AG04449 (cell line): Measurements from ENCODE around the gene MAP3K5.

Experiments
- CTCF ChIA-PET: fragments of 350-600 bp; formaldehyde crosslinking; extraction: SDS; loops from one replicate; lab custom pipeline; 2021; ENCODE audit warnings: antibody characterized with exemption; lab: Yijun Ruan, JAX
- POLR2A ChIA-PET: fragments of 400-600, 350-600 bp; formaldehyde crosslinking; extraction: SDS; loops from one replicate; lab custom pipeline; 2020; ENCODE audit warnings: antibody characterized with exemption, inconsistent platforms; lab: Yijun Ruan, JAX
- DNase-seq: peaks from one replicate; pipeline ENCODE4 v3.0.0-alpha.2; 2010; ENCODE audit warnings: low read depth, low spot score
- H3K4me3 ChIP-seq: 2 replicates; pipeline ENCODE4 v1.5.1; 2011; ENCODE audit warnings: low read depth, mild to moderate bottlenecking, control low read depth, low read length
- TF ChIP-seq, protein P1 (sequence below): IDR thresholded peaks from one replicate; pipeline ENCODE4 v1.5.1; 2011; ENCODE audit warnings: mild to moderate bottlenecking, moderate library complexity, low read length, control low read depth, inconsistent platforms; ENCODE audit not compliant: insufficient read depth; ENCODE audit errors: missing control alignments

Gene MAP3K5

GRCh38 chr6:136567688-136568087 lies 224.6 kb downstream of the MAP3K5 start:
- no peak overlapping the region for H3K4me3 ChIP-seq
- ChIA-PET POLR2A (no interaction called here), CTCF (no interaction called here)
- DNase-seq = no peak
- TF ChIP-seq, protein P1, sequence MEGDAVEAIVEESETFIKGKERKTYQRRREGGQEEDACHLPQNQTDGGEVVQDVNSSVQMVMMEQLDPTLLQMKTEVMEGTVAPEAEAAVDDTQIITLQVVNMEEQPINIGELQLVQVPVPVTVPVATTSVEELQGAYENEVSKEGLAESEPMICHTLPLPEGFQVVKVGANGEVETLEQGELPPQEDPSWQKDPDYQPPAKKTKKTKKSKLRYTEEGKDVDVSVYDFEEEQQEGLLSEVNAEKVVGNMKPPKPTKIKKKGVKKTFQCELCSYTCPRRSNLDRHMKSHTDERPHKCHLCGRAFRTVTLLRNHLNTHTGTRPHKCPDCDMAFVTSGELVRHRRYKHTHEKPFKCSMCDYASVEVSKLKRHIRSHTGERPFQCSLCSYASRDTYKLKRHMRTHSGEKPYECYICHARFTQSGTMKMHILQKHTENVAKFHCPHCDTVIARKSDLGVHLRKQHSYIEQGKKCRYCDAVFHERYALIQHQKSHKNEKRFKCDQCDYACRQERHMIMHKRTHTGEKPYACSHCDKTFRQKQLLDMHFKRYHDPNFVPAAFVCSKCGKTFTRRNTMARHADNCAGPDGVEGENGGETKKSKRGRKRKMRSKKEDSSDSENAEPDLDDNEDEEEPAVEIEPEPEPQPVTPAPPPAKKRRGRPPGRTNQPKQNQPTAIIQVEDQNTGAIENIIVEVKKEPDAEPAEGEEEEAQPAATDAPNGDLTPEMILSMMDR = no peak

DNA sequence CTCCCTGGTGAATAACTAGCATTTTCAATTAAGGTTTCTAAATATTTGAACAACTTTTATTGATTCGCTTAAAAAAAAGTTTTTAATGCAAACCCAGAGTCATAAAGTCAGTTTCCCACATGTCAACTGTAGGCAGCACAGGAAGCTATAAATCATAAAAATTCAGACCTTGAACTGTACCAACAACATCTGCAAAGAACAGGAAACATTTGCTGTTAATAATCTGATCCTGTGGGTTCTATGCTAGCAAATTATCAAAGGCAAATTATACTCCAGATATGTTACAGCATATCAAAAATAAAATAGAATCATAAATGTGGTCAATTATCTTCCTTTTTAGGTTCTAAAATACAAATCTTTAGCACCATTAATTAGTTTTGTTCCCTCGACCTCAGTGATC lies 225.4 kb downstream of the MAP3K5 start:
- no peak overlapping the region for H3K4me3 ChIP-seq
- CTCF ChIA-PET = interaction anchor here (1.4 kb wide), 1 partner anchor 11 kb away, joined by 4 read pairs; no protein-coding TSS in a partner anchor
- POLR2A ChIA-PET = no interaction called here
- TF ChIP-seq, protein P1 = no peak
- DNase-seq = no peak

DNA sequence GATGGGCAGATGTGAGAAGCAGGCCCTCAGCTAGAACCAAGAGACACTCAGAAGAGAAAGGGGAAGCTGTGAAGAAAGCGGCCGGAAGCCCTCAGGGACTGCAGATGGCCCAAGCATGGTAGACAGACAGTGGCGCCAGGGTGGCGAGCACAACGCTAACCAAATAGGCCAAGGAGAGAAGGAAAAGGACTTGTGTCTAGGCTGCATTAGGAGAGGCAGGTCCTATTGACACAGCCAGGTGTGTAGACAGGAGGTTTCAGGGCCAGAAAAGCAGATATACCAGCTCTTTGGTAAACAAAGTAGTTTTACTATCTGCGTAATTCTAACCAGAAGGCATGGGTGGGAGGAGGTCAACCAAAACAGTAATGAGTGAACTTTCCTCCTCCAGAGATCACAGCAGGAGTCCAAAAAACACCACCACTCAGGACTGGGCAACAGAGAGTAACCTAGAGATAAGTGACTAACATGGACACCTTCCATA lies 226.2 kb downstream of the MAP3K5 start:
- ChIA-PET POLR2A (no interaction called here), CTCF (interaction anchor here (1.4 kb wide), 1 partner anchor 10 kb away, joined by 4 read pairs; no protein-coding TSS in a partner anchor)

DNA sequence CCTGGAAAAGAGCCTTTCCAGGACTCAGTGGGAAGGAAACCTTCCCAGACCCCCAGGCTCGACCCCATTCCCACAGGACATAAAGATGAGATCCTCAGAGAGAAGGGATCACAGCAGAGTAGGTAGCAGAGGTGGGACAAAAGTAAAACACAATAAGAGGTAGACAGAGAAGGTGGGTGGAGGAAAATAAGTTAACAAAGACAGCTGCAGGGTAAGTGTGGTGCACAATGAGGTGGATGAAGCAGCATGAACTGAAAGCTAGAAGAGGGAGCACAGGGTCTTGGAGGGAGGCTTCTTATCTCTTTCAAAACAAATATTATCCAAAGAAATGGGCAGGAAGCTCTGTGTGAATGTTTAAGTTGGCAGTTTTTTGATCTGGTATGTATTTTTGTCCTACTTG lies 228.1 kb downstream of the MAP3K5 start:
- TF ChIP-seq, protein P1 = no peak
- ChIA-PET POLR2A (no interaction called here), CTCF (interaction anchor here (1.1 to 3.3 kb wide), 6 partner anchors 8 to 338 kb away, joined by 3 to 12 read pairs (median 6); partner anchors contain the start of genes MAP3K5 and MAP7)
- no peak for DNase-seq
- no peak overlapping the region for H3K4me3 ChIP-seq

More for the DNA sequence above, 226.2 kb downstream of the MAP3K5 start:
- TF ChIP-seq, protein P1 = no peak
- H3K4me3 ChIP-seq = no peak overlapping the region
- DNase-seq = no peak

DNA sequence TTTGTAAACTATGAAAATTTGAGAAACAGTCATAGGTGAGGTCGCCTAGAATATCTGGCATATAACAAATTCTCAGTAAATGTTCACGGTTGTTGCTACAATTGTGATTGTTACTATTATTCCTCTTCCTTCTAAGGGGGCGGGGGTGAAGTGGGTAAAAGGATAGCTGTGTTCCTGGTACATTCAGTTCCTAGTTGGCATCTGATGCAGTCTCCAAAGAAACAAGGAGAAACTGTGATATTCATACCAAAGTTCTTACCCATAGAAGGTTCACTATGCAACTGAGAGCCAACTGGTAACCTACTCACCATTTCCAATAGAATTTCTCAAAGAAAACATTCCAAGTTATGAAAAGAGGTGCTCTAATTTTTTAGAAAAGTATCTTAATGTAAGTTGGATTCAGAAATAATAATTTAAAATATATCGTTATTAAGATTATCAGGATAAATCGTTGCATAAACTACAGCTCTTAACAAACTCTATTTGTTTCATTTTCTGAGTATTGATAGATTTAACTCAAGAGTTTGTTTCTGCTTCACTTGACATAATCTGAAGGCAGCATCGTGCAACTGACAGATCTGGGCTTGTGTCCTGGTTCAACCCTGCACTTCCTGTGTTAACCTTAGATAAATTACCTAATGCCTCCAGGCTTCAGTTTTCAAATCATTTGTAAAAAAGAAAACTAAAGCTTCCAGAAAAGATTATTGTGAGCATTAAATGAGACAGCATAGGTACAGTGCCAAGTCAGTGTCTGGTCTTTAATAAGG lies 228.7 kb downstream of the MAP3K5 start:
- TF ChIP-seq, protein P1 = no peak
- ChIA-PET CTCF (interaction anchor here (1.2 to 3.3 kb wide), 4 partner anchors 13 to 338 kb away, joined by 3 to 12 read pairs (median 8); partner anchors contain the start of gene MAP7), POLR2A (no interaction called here)
- H3K4me3 ChIP-seq = no peak overlapping the region
- DNase-seq = no peak

DNA sequence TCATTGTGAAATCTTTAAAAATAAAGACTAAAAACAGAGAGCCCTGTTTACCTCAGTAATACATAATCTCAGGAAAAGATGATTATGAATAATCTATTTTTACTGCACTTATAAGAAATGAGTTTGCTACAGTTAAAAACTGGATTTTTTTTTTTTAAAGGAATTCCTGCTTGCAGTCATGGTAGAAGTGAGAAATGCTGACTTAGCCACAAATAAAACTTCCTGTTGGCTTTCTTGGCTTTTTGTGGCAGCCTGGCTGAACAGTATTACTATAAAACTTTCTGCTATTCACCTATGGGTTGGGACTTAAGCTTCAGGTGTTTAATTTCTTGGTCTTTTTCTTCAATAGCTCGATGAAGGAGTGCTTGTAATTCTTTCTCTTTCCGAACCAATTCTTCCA lies 230.1 kb downstream of the MAP3K5 start:
- ChIA-PET CTCF (interaction anchor here (0.9 to 3.3 kb wide), 4 partner anchors 10 to 19 kb away, joined by 3 to 12 read pairs (median 8); partner anchors contain the start of gene MAP7), POLR2A (no interaction called here)
- TF ChIP-seq, protein P1 = no peak
- no peak for DNase-seq
- no peak overlapping the region for H3K4me3 ChIP-seq
